ENCODE results near the gene IAH1. TPM values are rescaled to one million over a fixed set of nuclear protein-coding genes. Genes with fewer than 3 reads are reported as not detected.

Gene IAH1, protein sequence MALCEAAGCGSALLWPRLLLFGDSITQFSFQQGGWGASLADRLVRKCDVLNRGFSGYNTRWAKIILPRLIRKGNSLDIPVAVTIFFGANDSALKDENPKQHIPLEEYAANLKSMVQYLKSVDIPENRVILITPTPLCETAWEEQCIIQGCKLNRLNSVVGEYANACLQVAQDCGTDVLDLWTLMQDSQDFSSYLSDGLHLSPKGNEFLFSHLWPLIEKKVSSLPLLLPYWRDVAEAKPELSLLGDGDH
- 38.7 and 52.5 TPM in 2 replicates for total RNA-seq (2014; rRNA removed; shearing (Covaris generic))

DNA sequence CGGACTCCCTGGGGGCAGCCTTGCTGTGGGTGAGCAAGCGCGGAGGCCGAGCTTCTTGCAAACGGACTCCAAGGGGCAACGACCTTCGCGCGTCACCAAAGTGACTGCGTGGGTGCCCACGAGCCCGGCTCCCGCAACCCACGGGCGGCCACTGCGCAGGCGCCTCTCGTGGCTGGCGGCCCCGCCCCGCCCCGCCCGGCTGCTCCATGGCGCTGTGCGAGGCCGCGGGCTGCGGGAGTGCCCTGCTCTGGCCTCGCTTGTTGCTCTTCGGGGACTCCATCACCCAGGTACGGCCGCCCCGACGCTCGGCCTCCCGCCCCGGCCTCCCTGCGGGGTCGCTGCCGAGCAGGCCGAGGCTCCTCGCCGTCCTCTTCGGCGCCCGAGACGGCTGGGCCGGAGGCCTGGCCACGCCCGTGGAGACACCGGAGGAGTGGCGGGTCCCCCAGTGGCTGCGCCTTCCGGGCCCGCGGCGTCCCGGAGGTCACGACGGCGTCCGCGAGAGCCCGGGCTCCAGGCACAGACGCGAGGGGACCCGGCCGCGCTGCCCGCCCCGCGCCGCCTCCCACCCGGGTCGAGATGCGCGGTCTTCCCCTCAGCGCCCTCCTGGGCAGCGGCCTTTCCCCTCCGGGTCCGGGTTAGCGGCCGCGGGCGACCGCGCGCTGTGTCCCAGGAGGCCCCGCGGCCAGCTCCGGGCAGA, at the start of gene IAH1:
TSS of gene IAH1 (plus strand) at position 191 of the 697 bp plus-strand sequence. CDS start at position 207, 16 bp downstream.
- no peak for DNase-seq (ENCODE audit: low spot score)

DNA sequence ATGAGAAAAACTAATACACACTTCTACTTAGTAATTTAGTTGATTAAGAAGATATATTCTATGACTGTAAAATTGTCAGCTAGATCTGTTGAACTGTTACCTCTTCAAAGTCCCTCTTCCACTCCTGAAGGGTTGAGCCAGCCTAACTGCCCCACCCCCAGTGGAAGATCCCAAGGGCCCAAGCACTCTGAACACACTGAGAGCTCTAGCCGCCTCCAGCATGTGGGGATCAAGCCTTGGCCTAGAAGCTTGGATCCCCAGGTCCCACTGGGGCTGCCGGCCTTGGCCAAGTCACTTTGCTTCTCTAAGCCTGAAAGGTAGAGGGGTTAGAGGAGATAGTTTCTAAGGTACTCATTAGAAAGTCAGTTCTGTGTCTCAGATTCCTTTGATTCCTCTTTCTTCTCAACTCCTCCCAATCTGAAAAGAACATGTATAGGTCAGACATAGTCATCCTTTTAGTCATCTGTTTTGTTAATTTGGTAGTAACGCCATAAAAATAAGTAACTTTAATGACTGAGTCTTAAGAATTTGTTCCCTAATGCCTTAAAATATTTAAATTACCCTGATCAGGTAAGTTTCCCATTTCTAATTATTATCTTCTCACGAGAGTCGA, 45.3 kb upstream of the IAH1 start:
- no peak for DNase-seq (ENCODE audit: low spot score)

DNA sequence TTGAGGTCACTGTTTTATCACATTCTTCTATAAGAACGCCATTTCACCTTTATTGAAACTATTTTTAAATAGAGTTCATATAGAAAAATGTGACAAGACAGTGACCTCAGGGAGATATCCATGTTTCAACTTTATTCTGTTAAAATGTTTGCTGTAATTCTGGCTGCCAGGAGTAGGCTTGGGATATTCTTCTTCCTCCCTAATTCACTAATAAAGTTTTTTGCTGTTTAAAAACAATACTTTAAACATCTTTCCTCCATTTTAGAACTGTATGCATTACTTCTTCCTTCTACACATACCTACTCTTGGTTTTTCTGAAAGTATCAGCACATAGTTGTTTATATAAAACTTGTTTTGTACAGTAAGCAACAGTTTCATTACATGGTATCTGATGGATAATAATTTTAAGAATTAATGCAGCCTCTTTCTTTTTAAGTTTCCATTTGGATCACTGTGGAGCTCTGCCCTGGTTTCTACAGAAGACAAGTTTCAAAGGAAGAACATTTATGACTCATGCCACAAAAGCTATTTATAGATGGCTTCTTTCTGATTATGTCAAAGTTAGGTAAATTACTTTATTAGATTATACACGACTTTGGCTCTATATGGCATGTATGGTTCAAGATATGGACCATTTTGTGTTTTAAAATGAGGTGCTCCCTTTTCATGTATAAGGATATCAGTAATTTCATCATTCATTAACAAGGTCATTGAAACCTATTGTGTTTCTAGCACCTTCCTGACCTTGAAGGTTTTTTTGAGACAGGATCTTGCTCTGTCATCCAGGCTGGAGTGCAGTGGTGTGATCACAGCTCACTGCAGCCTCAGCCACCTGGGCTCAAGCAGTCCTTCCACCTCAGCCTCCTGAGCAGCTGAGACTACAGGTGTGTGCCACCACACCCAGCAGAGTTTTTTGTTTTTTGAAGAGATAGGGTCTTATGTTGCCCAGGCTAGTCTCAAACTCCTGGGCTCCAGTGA, 43.7 kb upstream of the IAH1 start:
- DNase-seq (ENCODE audit: low spot score) = no peak

DNA sequence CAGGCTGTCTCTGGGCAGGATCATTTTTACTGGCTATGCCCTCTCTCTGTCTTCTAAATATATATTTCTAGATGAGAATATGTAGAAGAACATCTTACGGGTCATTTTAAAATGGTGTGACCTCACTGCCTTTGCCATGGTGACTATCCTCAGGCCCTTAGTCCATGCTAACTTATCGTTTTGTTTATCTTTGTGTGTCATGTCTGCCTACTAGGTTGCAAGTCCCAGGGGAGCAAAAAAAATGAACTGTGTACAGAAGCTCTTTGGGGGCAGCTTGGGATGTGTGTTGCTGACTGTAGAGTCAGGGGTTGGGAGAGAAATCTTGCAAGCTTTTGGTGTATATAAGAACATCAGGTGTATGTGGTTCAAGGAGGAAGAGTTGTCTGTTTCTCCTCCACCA, 39.9 kb upstream of the IAH1 start:
- no peak for DNase-seq (ENCODE audit: low spot score)

DNA sequence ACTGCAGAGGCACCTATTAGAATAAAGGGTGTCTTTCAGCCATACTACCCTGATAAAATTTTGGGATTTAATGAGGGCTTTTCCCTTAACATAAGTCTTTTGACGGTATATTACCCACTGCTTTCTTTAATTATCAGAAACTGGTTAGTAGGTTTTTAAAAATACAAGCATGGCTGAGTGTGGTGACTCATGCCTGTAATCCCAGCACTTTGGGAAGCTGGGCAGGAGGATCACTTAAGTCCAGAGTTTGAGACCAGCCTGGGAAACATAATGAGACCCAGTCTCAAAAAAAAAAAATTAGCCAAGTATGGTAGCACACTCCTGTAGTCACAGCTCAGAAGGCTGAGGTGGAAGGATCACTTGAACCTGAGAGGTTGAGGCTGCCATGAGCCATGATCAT, 34.8 kb upstream of the IAH1 start:
- DNase-seq (ENCODE audit: low spot score) = no peak

DNA sequence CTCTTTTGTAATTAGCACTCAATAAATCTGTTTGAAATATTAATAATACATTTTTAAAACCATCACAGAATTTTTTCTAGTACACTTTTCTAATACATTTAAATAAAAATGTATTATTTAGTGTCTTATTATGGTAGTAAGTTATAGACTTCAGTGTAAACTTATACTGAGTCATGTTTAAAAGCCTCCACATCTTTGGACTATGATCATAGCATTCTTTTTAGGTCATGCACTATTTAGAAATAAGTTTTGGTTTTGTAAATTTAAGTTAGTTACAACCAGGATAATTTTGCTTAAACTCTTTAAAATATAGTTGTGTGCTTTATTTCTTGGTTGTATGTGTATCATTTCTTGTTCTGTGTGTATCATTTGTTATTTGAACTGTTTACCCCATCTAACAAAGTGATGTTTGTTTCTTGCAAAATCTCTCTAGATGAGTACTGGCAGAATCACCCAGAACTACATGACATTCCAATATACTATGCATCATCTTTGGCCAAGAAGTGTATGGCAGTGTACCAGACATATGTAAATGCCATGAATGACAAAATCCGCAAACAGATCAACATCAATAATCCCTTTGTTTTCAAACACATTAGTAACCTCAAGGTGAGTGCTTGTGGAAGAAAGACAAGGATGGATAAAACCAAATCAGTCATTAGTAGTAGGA, 34.2 kb upstream of the IAH1 start:
- DNase-seq (ENCODE audit: low spot score) = no peak

DNA sequence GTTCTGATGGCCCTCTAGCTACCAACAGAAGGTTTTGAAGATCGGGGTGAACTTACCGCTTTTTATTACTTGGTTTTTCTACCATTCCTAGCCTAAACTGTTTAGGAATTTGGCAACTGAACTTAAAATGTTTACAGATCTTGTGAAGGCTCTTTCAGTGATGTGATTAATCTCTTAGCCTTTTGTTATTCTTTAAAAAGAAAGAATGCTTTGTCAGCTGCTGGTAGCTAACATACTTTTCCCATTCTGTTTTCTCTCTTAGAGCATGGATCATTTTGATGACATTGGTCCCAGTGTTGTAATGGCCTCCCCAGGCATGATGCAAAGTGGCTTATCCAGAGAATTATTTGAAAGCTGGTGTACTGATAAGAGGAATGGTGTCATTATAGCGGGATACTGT, 32.8 kb upstream of the IAH1 start:
- no peak for DNase-seq (ENCODE audit: low spot score)

DNA sequence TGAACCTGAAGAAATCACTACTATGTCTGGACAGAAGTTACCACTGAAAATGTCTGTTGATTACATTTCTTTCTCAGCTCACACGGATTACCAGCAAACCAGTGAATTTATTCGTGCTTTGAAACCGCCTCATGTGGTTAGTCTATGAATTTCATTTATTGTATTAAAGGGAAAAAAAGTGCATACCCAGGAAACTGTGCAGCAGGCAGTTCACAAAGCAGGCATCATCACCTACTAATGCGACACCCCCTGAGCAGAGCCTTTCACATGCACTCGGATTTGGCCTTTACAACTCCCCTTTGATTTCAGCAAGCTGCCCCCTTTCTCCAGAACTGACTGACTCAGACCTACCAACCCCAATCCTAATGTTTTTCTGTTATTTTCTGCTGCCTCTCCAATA, 30.8 kb upstream of the IAH1 start:
- no peak for DNase-seq (ENCODE audit: low spot score)

DNA sequence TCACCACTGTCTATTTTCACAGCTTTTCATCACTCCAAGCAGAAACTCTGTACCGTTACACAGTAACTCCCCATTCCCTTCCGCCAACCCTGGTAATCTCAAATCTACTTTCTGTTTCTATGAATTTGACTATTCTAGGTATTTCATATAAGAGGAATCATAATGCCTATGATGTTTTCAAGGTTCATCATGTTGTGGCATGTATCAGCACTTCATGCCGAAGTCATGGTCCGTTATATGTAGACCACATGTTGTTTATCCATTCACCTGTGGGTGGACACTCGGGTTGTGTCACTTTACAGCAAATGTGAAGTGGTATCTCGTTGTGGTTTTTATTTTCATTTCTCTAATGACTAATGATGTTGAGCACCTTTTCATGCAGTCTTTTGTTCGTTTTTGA, 29.3 kb upstream of the IAH1 start:
- no peak for DNase-seq (ENCODE audit: low spot score)

DNA sequence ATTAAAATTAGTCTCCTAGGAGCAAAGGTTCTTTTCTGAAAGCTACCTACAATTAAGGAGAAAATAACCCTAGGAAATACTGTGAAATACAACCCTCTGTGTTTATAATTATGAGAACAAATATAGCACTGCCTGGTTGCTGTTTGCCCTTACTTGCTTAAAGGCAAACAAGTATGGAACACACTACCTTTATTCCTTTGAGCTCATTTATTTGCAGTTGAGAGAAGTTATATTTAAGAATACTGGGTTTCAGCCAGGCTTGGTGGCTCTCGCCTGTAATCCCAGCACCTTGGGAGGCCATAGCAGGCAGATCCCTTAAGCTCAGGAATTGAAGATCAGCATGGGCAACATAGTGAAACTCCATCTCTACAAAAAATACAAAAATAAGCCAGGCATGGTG, 23.1 kb upstream of the IAH1 start:
- DNase-seq (ENCODE audit: low spot score) = no peak

DNA sequence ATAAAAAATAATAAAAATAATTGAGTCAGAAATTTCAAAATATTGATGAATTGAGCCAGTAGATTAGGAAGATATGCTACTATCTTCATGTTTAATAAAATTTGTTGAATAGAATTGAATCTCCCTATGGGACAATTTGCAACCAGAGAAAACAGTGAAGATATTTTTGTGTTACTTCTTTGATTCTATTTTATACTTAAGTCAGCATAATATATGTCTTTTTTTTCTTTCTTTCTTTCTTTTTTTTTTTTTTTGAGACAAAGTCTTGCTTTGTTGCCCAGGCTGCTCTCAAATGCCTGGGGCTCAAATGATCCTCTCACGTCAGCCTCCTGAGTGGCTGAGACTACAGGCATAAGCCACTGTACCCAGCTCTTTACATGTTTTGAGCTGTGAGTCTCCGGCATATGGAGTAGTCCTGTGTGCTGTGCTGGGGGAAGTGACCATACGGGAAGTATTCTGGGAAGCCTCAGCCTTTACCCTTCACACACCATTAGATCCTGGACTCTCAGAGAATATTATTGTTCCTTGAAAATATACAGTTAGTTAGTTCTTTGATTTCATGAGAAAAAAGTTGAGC, 13.8 kb upstream of the IAH1 start:
- no peak for DNase-seq (ENCODE audit: low spot score)

DNA sequence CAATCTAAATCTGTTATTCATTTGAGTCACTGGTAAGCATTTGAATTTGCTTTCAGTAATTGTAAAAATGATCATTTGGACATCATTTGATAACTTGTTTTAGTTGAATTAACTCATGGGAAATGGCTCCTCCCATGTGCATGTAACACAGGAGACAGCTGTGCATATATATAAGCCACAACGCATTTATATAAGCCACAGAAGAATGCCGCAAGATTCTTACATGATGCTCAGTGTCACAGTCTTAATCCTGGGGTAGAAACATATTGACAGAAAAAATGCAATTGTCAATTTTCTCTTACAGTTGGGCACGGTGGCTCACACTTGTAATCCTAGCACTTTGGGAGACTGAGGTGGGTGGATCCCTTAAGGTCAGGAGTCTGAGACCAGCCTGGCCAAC, 13.3 kb upstream of the IAH1 start:
- no peak for DNase-seq (ENCODE audit: low spot score)

DNA sequence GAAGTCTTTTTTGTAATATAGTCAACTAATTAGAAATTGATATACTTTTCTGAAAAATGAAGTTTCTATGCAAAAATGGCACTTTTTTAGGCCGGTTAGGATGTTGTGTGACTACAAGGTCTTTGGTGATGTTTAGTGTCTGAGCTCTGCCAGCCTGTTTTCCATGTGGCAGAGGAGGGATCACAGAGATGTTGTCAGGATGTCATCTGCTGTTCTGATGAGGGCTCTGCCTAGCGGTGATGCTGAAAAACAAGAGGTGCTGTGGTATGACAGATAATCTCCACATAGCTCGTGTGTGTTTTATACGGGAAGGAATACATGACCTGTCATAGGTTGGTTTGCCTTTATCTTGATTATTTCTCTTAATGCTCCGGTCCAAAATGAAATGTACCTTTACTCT, 12.0 kb upstream of the IAH1 start:
- DNase-seq (ENCODE audit: low spot score) = no peak

DNA sequence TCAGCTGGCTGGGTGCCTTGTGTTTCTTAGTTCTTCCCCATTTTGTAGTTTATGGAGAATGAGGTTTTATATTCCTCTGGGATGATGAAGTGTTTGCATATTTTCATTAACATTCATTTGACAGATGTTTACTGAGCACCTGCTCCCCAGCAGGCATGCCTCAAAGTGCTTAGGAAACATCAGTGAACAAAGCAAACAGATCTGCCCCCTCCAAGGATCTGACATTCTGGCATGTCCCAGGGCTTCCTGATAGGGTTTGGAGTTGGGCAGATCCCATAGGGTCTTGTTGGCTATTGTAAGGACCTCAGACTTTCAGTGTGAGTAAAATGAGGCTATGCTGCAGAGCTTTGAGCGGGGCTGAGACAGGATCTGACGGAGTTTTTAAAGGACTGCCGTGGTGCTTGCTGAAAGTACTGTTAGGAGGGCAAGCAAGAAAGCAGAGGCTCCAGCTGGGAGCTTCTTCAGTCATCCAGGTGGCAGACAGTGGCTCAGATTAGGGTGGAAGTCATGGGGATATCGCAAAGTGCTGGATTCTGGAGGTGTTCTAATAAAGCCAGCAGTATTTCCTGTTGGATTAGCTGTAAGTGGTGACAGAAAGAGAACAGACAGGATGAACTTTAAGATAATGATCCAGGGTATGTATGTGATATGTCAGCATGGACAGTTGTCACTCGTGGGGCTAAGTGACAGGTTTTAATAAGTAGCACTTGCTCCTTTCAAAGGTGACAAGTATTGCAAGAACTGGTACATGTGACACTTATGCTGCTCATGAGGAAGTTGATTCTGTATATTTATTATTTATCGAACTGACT, 11.3 kb upstream of the IAH1 start:
- no peak for DNase-seq (ENCODE audit: low spot score)

DNA sequence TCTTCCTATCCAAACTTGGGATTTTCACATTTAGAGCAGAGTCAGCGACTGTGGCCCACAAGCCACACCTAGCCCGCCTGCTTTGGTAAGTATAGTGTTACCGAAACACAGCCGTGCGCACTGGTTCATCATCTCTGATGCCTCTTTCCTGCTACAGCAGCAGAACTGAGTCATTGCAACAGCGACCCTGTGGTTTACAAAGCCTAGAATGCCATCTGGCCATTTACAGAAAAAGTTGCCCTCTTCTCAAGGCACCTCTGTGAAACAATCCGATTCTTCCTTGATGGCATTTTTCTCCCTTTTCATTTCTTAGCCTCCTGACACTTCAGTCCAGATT, 10.7 kb upstream of the IAH1 start:
- DNase-seq (ENCODE audit: low spot score) = peak; percentile 19

DNA sequence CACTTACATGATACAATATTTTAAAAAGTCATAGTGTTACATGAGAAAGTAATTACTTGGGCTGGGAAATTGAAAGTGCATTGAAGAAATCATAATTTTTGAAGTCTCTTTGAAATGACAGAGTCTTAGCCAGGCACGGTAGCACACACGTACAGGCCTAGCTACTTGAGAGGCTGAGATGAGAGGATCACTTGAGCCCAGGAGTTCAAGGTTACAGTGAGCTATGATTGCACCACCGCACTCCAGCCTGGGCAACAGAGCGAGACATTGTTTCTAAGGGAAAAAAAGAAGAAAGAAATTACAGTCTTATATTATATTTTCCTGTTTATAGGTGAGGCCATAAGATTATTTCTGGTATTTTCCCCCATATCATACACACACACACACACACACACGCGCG, 9.2 kb upstream of the IAH1 start:
- DNase-seq (ENCODE audit: low spot score) = no peak

DNA sequence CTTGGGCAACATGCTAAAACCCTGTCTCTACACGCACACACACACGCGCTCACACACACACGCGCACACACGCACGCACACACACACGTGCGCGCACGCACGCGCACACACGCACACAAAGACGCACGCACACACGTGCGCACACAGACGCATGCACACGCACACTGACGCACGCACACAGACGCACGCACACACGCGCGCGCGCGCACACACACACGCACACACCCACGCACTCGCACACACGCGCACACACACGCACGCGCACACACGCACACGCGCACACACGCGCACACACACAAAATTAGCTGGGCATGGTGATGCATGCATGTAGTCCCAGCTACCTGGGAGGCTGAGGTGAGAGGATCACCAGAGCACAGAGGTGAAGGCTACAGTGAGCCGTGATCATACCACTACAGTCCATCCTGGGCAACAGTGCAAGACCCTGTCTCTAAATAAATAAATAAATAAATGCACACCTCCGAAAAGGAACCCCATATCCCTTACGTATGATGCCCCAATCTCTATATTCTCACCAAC, 8.1 kb upstream of the IAH1 start:
- DNase-seq (ENCODE audit: low spot score) = no peak

DNA sequence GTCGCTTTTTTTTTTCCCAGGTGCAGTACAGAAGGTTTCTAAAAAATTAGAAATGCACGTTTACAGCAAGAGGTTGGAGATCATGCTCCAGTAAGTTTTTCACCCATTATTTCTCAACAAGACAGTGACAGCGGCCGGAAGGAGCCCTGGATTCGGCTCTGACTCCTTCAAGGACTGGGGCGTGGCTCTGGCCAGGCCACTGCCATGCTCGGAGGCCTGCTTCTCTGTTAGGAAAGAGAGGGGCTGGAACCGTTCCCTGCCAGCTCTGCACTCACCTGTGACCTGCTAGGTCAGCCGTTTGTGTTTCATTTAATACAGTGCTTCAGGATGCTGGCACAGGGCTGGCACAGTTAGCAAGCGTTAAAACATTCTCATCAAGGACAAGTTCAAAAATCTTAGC, 6.7 kb upstream of the IAH1 start:
- no peak for DNase-seq (ENCODE audit: low spot score)

DNA sequence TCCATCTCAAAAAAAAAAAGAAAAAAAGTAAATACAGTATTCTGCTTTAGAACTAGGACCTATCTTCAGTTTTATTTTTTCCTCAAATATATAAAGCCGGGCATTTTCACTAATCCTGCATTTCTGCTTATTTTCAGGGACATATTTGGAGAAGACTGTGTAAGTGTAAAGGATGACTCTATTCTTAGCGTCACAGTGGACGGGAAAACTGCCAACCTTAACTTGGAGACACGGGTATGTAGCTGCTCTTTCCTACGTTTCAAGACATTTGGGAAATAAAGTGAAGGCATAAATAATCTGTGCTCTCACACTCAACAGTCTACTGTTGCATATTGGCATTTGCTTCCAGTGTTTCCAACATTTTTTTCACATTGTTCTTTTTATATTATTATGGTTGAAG, 3.1 kb upstream of the IAH1 start:
- no peak for DNase-seq (ENCODE audit: low spot score)

DNA sequence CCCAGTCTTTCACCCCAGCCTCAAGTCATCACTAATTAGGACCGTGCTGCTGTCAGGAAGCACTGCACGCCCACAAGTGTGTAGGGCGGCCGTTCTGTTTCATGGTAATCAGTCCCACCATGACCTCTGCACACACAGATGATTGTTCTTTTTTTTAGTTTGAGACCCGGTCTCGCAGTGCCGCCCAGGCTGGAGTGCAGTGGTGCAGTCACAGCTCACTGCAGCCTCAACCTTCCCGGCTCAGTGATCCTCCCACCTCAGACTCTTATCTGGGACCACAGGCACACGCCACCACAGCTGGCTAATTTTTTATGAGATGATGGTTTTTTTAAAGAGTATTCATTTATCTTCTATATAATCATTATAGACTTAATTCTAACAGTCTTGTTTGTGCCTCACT, 1.8 kb upstream of the IAH1 start:
- DNase-seq (ENCODE audit: low spot score) = no peak
